ENCODE measurements around the gene SPATS2.
A peak's percentile ranks its signal among the peaks of the same experiment; 100 is the strongest.
"Not testable (repeated sequence)": the region's sequence is repeated elsewhere in the genome, so short reads cannot be mapped to it uniquely, and the experiment has no call there.

Gene SPATS2

DNA sequence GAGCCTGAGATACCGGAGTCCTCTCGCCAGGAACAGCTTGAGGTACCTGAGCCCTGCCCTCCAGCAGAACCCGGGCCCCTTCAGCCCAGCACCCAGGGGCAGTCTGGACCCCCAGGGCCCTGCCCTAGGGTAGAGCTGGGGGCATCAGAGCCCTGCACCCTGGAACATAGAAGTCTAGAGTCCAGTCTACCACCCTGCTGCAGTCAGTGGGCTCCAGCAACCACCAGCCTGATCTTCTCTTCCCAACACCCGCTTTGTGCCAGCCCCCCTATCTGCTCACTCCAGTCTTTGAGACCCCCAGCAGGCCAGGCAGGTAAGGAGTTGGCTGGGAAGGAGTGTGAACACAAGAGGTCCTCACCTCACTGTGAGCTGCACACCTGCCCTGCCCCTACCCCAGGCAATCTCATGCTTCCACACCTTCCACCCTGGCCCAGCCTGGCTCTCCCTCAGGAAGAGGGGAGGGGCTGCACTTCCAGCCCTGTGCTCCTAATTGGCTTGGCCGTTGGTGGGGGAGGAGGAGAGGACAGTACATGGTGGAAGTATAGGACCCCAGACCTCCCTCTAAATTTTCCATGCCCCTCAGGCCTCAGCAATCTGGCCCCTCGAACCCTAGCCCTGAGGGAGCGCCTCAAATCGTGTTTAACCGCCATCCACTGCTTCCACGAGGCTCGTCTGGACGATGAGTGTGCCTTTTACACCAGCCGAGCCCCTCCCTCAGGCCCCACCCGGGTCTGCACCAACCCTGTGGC lies 36.5 kb upstream of the SPATS2 start:
- H3K9me3 ChIP-seq: no peaks in the 10 kb centered on the region
- H3K27ac ChIP-seq: no peak overlapping the region
- peaks cover 0 to 50% of the 10 kb centered on the region in 2 donors for H3K27me3 ChIP-seq
- TF ChIP-seq, protein P1, sequence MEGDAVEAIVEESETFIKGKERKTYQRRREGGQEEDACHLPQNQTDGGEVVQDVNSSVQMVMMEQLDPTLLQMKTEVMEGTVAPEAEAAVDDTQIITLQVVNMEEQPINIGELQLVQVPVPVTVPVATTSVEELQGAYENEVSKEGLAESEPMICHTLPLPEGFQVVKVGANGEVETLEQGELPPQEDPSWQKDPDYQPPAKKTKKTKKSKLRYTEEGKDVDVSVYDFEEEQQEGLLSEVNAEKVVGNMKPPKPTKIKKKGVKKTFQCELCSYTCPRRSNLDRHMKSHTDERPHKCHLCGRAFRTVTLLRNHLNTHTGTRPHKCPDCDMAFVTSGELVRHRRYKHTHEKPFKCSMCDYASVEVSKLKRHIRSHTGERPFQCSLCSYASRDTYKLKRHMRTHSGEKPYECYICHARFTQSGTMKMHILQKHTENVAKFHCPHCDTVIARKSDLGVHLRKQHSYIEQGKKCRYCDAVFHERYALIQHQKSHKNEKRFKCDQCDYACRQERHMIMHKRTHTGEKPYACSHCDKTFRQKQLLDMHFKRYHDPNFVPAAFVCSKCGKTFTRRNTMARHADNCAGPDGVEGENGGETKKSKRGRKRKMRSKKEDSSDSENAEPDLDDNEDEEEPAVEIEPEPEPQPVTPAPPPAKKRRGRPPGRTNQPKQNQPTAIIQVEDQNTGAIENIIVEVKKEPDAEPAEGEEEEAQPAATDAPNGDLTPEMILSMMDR (IDR thresholded peaks at IDR 0.05): no peak
- intact Hi-C loops (cut with DNase I; ENCODE audit: low total_unique reads): no loop called here
- H3K4me3 ChIP-seq: no peak overlapping the region
- H3K36me3 ChIP-seq: no peaks in the 10 kb centered on the region
- peaks cover 0 to 16% (median 7%) of the 10 kb centered on the region in 4 donors for H3K4me1 ChIP-seq
- DNase-seq: no peak

DNA sequence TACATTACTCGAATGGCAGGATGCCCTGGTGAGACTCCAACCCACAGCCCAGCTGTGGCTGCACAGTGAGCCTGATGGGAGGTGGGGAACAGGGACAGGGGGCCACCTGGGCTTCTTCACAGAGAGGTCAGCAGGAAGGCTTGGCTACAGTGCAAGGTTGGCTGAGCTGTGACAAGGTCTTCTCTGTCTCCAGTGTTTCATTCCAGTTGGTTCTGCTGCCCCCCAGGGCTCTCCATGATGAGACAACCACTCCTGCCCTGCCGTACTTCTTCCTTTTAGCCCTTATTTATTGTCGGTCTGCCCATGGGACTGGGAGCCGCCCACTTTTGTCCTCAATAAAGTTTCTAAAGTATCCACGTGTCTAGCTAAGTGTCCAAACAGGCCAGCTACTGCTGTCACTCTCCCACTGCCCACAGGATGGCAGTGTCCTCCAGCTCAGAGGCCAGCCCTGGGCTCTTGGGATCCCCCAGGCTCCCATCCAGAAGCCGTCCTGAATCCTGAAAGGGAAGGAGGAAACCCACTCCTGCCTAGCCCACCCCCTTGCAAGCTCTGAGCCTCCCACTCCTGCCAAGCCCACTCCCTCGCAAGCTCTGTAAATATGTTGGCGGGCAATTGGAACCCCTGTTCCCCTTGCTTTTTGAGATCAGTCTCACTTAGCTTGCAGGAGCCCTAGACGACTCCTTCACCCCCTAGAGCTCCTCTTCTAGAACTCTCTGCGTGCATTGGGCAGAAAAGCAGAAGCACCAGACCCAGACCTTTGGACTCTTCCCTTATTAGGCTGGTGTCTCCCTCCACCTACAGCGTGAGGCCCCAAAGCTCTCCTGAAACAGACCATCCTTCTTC lies 35.7 kb upstream of the SPATS2 start:
- H3K27ac ChIP-seq: no peak overlapping the region
- H3K27me3 ChIP-seq: peaks cover 5 to 58% of the 10 kb centered on the region in 2 donors
- intact Hi-C loops (cut with DNase I; ENCODE audit: low total_unique reads): no loop called here
- no peaks in the 10 kb centered on the region for H3K36me3 ChIP-seq
- H3K9me3 ChIP-seq: no peaks in the 10 kb centered on the region
- H3K4me3 ChIP-seq: no peak overlapping the region
- DNase-seq: peak; percentile 71 to 81
- TF ChIP-seq, protein P1 (IDR thresholded peaks at IDR 0.05): peak; percentile 75 to 78
- H3K4me1 ChIP-seq: peaks cover 0 to 23% (median 7%) of the 10 kb centered on the region in 4 donors

DNA sequence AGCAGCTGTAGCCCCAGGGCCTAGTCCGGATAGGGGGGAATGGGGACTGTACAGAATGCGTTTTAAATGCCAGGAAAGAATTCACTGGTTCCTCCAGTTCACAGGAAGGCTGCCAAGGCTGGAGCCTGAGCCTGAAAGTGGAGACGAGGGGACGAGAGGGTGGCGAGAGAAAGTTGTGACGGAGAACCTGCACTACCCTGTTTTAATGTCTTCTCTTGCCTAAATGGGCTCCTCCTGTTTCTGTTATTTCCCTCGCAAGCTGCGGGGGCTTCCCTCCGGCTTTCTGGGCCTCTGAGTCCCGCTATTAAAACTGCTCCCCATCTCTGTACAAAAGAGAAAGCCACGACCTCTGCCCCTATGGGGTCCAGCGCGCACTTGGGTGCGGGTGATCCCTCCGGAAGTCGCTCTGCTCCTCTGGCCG lies 34.8 kb upstream of the SPATS2 start:
- intact Hi-C loops (cut with DNase I; ENCODE audit: low total_unique reads): no loop called here
- H3K27me3 ChIP-seq: peaks cover 5 to 66% of the 10 kb centered on the region in 2 donors
- no peaks in the 10 kb centered on the region for H3K36me3 ChIP-seq
- no peak overlapping the region for H3K27ac ChIP-seq
- H3K4me1 ChIP-seq: peaks cover 0 to 31% (median 14%) of the 10 kb centered on the region in 4 donors
- H3K4me3 ChIP-seq: no peak overlapping the region
- TF ChIP-seq, protein P1 (IDR thresholded peaks at IDR 0.05): no peak
- DNase-seq: no peak
- no peaks in the 10 kb centered on the region for H3K9me3 ChIP-seq

DNA sequence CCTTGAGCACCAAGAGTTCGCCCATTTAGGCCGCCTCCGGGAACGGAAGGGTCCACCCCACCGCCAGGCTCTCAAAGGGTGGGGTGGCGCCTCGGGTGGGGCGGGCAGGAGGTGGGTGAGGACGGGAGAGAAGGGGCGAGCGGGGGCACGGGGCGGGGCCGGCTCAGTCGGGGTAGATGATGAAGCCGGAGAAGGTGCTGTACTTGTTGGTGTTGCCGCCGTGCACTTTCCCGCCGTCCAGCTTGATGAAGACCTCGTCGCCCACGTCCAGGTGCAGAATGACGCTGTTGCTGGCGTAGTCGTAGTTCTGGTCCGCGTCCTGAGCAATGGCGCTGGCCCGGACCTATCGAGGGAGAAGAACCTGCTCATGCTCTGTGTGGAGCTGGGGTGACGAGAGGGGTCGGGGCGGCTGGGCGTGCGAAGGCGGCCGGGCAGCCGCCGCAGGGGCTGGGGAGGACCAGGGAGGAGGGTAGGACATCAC lies 34.3 kb upstream of the SPATS2 start:
- Histone ChIP-seq H3K9me3 (no peaks in the 10 kb centered on the region), H3K27me3 (peaks cover 5 to 70% of the 10 kb centered on the region in 2 donors), H3K27ac (no peak overlapping the region), H3K4me3 (peak overlapping the region; percentile 6 to 27), H3K36me3 (no peaks in the 10 kb centered on the region), H3K4me1 (peaks cover 0 to 32% (median 14%) of the 10 kb centered on the region in 4 donors)
- DNase-seq: no peak
- intact Hi-C loops (cut with DNase I; ENCODE audit: low total_unique reads): no loop called here
- TF ChIP-seq, protein P1 (IDR thresholded peaks at IDR 0.05): no peak

DNA sequence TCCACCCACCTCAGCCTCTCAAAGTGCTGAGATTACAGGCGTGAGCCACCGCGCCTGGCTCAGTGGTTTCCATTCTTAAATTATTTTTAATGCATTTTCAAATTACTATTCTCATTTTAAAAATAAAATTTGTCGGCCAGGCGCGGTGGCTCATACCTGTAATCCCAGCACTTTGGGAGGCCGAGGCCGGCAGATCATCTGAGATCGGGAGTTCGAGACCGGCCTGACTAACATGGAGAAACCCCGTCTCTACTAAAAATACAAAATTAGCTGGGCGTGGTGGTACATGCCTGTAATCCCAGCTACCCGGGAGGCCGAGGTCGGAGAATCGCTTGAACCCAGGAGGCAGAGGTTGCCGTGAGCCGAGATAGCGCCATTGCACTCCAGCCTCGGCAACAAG lies 33.5 kb upstream of the SPATS2 start:
- H3K27ac ChIP-seq; DNase-seq; H3K9me3 ChIP-seq; H3K4me3 ChIP-seq; H3K36me3 ChIP-seq; intact Hi-C loops (cut with DNase I; ENCODE audit: low total_unique reads): not testable (repeated sequence)
- H3K4me1 ChIP-seq: peaks cover 0 to 32% (median 14%) of the 10 kb centered on the region in 4 donors
- peaks cover 5 to 78% of the 10 kb centered on the region in 2 donors for H3K27me3 ChIP-seq

DNA sequence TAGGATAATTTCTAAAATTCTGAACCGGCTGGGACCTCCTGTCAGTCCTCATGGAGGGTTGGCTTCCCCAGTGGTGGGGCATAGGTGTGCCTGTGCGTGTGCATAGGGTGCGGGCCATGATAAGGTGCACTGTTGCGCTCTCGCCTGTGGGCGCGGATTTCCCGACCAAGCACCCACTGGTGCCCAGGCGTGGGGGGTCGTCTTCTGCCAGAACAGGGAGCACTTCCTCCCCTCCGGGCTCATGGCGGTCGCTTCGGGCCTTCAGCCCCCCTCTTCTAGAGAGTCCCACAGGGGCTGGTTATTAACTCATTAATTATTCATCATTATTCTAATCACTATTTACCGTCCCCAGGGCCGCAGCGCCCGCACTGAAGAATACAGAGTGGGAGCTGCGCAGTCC lies 33.0 kb upstream of the SPATS2 start:
- Histone ChIP-seq H3K27ac (no peak overlapping the region), H3K4me1 (peaks cover 0 to 32% (median 14%) of the 10 kb centered on the region in 4 donors)

More for the DNA sequence above, 33.0 kb upstream of the SPATS2 start:
- intact Hi-C loops (cut with DNase I; ENCODE audit: low total_unique reads): no loop called here
- TF ChIP-seq, protein P1 (IDR thresholded peaks at IDR 0.05): no peak
- H3K4me3 ChIP-seq: no peak overlapping the region
- peaks cover 5 to 83% of the 10 kb centered on the region in 2 donors for H3K27me3 ChIP-seq
- H3K9me3 ChIP-seq: no peaks in the 10 kb centered on the region
- no peaks in the 10 kb centered on the region for H3K36me3 ChIP-seq
- no peak for DNase-seq
